Measurements from ENCODE around the gene PDS5B.
"Not testable (repeated sequence)": the region's sequence is repeated elsewhere in the genome, so short reads cannot be mapped to it uniquely, and the experiment has no call there.

Gene PDS5B

DNA sequence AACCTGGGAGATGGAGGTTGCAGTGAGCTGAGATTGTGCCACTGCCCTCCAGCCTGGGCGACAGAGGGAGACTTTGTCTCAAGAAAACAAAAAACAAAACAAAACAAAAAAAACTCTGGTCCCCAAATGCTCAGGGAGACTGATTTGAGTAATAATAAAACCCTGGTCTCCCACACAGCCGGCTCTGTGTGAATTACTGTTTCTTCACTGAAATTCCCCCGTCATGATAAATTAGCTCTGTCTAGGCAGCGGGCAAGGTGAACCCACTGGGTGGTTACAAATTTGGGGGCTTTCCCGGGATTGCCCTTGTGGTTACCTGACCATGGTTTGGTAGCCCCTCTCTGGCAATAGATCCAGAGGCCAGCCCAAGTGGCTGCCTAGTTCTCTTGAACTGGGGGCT lies 240.1 kb downstream of the PDS5B start:
- H3K27ac ChIP-seq (ENCODE audit: extremely low read depth, low read depth, low read length); H3K4me1 ChIP-seq (ENCODE audit: control insufficient read depth, insufficient read depth, low read length); H3K9me3 ChIP-seq (ENCODE audit: control insufficient read depth, insufficient read depth, low read depth, low read length); POLR2A ChIA-PET; CTCF ChIA-PET; H3K36me3 ChIP-seq (ENCODE audit: control insufficient read depth in 2 of 2, insufficient read depth in 1 of 2, low read length in 2 of 2); H3K4me3 ChIP-seq (ENCODE audit: low read depth, low read length): not testable (repeated sequence)

Data from HEK293 (cell line).